ENCODE measurements around the gene DNAJC21.

The DNAJC21 gene

GRCh38 chr5:34959323-34959722 is 30.0 kb downstream of the DNAJC21 start:
- no peak for TF ChIP-seq CTCF (IDR thresholded peaks at IDR 0.05)

- no peak for TF ChIP-seq CTCF (IDR thresholded peaks at IDR 0.05)
Measured at GRCh38 chr5:34967540-34967939, 38.2 kb downstream of the DNAJC21 start.

- TF ChIP-seq CTCF (IDR thresholded peaks at IDR 0.05): no peak
Measured at GRCh38 chr5:34968258-34968657, 38.9 kb downstream of the DNAJC21 start.

- no peak for TF ChIP-seq CTCF (IDR thresholded peaks at IDR 0.05)
Measured at GRCh38 chr5:34970552-34970951, 41.2 kb downstream of the DNAJC21 start.

- TF ChIP-seq CTCF (IDR thresholded peaks at IDR 0.05): no peak
Measured at GRCh38 chr5:34976347-34976746, 47.0 kb downstream of the DNAJC21 start.

GRCh38 chr5:34977934-34978613 is 48.7 kb downstream of the DNAJC21 start:
- TF ChIP-seq CTCF (IDR thresholded peaks at IDR 0.05): no peak

- TF ChIP-seq CTCF (IDR thresholded peaks at IDR 0.05): no peak
Measured at GRCh38 chr5:34978681-34979080, 49.3 kb downstream of the DNAJC21 start.

- TF ChIP-seq CTCF (IDR thresholded peaks at IDR 0.05): no peak
Measured at GRCh38 chr5:34982823-34983222, 53.5 kb downstream of the DNAJC21 start.
